HepG2 (cell line): ENCODE results near the gene C1GALT1. TPM values are rescaled to one million over a fixed set of nuclear protein-coding genes. Genes with fewer than 3 reads are reported as not detected.

Experiments
- ATAC-seq: fragments of 200-7000 bp; cut with Tn5 transposase; 3 replicates; pipeline ENCODE4 v1.9.1; 2020; ENCODE audit warnings: mild to moderate bottlenecking, moderate library complexity
- BruUV-seq: library from RNA; stranded (reverse); fragments of 400-500 nt; replicated peaks from 2 replicates; lab custom pipeline; 2021; lab: Mats Ljungman, UMichigan
- CTCF ChIA-PET: fragments of 300-600 bp; formaldehyde crosslinking; extraction: SDS; loops from one replicate; lab custom pipeline; 2021; ENCODE audit warnings: low total read pairs, inconsistent platforms, low intra/inter-chr PET ratio; lab: Yijun Ruan, JAX
- POLR2A ChIA-PET: fragments of 350-600 bp; sonication (Branson Sonifier 250); formaldehyde crosslinking; loops from one replicate; lab custom pipeline; 2020; ENCODE audit warnings: antibody characterized with exemption, inconsistent platforms; lab: Yijun Ruan, JAX
- DNase-seq: peaks from one replicate; pipeline ENCODE4 v3.0.0-alpha.2; 2015; ENCODE audit warnings: low spot score
- FAIRE-seq: peaks from 3 replicates; lab custom pipeline; 2011; peaks lifted over from hg19 to GRCh38; lab: Jason Lieb, UNC
- H2AFZ ChIP-seq: one replicate; pipeline ENCODE4 v1.6.1; 2011; ENCODE audit warnings: low read length, inconsistent platforms
- H3K27ac ChIP-seq: fragments of 300-600 bp; 3 replicates; pipeline ENCODE4 v1.8.0; 2011; ENCODE audit warnings: mixed run types, mild to moderate bottlenecking, mixed read lengths, low read length, inconsistent platforms; ENCODE audit not compliant: insufficient read depth; ENCODE audit errors: extremely low read length
- H3K27me3 ChIP-seq, 2 experiments: fragments of 200-600 bp in 1 of 2; 2 replicates in 1 of 2; 3 replicates in 1 of 2; pipeline versions ENCODE4 v1.6.0 to v1.8.0; 2011; ENCODE audit warnings: low read length in 2 of 2, mild to moderate bottlenecking in 2 of 2, moderate library complexity in 2 of 2, inconsistent platforms in 1 of 2; ENCODE audit not compliant: insufficient read depth in 2 of 2, control insufficient read depth in 1 of 2
- H3K36me3 ChIP-seq, 2 experiments: fragments of 200-600 bp in 1 of 2; replicated peaks in 1 of 2; 2 replicates in 1 of 2; 3 replicates in 1 of 2; pipeline versions ENCODE4 v1.5.1 to v1.8.0; 2011; ENCODE audit warnings: low read length in 2 of 2, inconsistent platforms in 1 of 2; ENCODE audit not compliant: insufficient read depth in 2 of 2, control insufficient read depth in 1 of 2
- H3K4me1 ChIP-seq: 2 replicates; pipeline ENCODE4 v1.5.1; 2012; ENCODE audit warnings: low read length, inconsistent platforms; ENCODE audit not compliant: insufficient read depth
- H3K4me2 ChIP-seq: 2 replicates; pipeline ENCODE4 v1.6.0; 2011; ENCODE audit warnings: low read depth, low read length, inconsistent platforms
- H3K4me3 ChIP-seq, 3 experiments: fragments of 200-600 bp in 1 of 3; sonication (generic), shearing (Covaris generic) in 1 of 3; replicated peaks in 1 of 3; 2 replicates each; pipeline ENCODE4 v1.5.1; 2011 to 2016; ENCODE audit warnings: low read length in 3 of 3, inconsistent platforms in 2 of 3, low read depth in 2 of 3, mild to moderate bottlenecking in 2 of 3, control low read depth in 1 of 3, mixed read lengths in 1 of 3; ENCODE audit not compliant: insufficient read depth in 1 of 3
- H3K79me2 ChIP-seq: one replicate; pipeline ENCODE4 v1.6.1; 2011; ENCODE audit warnings: low read length, inconsistent platforms; ENCODE audit not compliant: insufficient read depth
- H3K9ac ChIP-seq: 2 replicates; pipeline ENCODE4 v1.6.0; 2011; ENCODE audit warnings: mild to moderate bottlenecking, low read depth, low read length, inconsistent platforms; ENCODE audit not compliant: insufficient read depth
- H3K9me3 ChIP-seq: 2 replicates; pipeline ENCODE4 v1.5.1; 2012; ENCODE audit warnings: mild to moderate bottlenecking, low read length
- H4K20me1 ChIP-seq: 2 replicates; pipeline ENCODE4 v1.6.0; 2011; ENCODE audit warnings: inconsistent platforms, mild to moderate bottlenecking, low read length, moderate library complexity; ENCODE audit not compliant: insufficient read depth
- ARID2 ChIP-seq: sonication (generic); formaldehyde crosslinking; IDR thresholded peaks from 2 replicates; pipeline ENCODE4 v1.8.1; 2022; ENCODE audit warnings: mild to moderate bottlenecking, missing genetic modification reagents, borderline replicate concordance
- BRCA1 ChIP-seq: sonication (generic); formaldehyde crosslinking; IDR thresholded peaks from 2 replicates; pipeline ENCODE4 v1.4.0; 2020; ENCODE audit warnings: missing genetic modification reagents
- DPF2 ChIP-seq: sonication (generic); formaldehyde crosslinking; IDR thresholded peaks from 2 replicates; pipeline ENCODE4 v1.4.0; 2020; ENCODE audit warnings: mild to moderate bottlenecking, low read depth, missing genetic modification reagents, borderline replicate concordance
- DR1 ChIP-seq: sonication (generic); formaldehyde crosslinking; IDR thresholded peaks from 2 replicates; pipeline ENCODE4 v1.8.0; 2021; ENCODE audit warnings: mild to moderate bottlenecking, missing genetic modification reagents, inconsistent platforms
- FOXA3 ChIP-seq: IDR thresholded peaks from 2 replicates; pipeline ENCODE4 v1.6.1; 2016; ENCODE audit warnings: missing genetic modification reagents, missing compliant biosample characterization
- HES4 ChIP-seq: sonication (generic); formaldehyde crosslinking; IDR thresholded peaks from 2 replicates; pipeline ENCODE4 v1.9.0; 2021; ENCODE audit warnings: mild to moderate bottlenecking, missing genetic modification reagents, borderline replicate concordance
- IRF2 ChIP-seq: IDR thresholded peaks from 2 replicates; pipeline ENCODE4 v1.6.1; 2018; ENCODE audit warnings: missing genetic modification reagents, missing compliant biosample characterization
- MAFF ChIP-seq: IDR thresholded peaks from 2 replicates; pipeline ENCODE4 v1.6.1; 2011; ENCODE audit warnings: low read depth, low read length, improper control_type of control experiment
- MTA3 ChIP-seq: sonication (generic); formaldehyde crosslinking; IDR thresholded peaks from 2 replicates; pipeline ENCODE4 v1.4.0; 2020; ENCODE audit warnings: missing genetic modification reagents
- MXD4 ChIP-seq: IDR thresholded peaks from 2 replicates; pipeline ENCODE4 v1.6.1; 2016; ENCODE audit warnings: mild to moderate bottlenecking, missing biosample characterization, missing genetic modification reagents
- NR3C1 ChIP-seq: sonication (generic); formaldehyde crosslinking; IDR thresholded peaks from 2 replicates; pipeline ENCODE4 v1.4.0; 2020; ENCODE audit warnings: missing genetic modification reagents
- PLRG1 ChIP-seq: fragments of 450-650 bp; conservative IDR thresholded peaks from 2 replicates; pipeline ENCODE4 v1.6.1; 2016
- POGZ ChIP-seq: sonication (generic); formaldehyde crosslinking; IDR thresholded peaks from 2 replicates; pipeline ENCODE4 v1.4.0; 2020; ENCODE audit warnings: mild to moderate bottlenecking, missing genetic modification reagents
- POLR2AphosphoS2 ChIP-seq: IDR thresholded peaks from 2 replicates; pipeline ENCODE4 v1.6.1; 2011; ENCODE audit warnings: low read depth, low read length, improper control_type of control experiment
- RFX3 ChIP-seq: IDR thresholded peaks from 2 replicates; pipeline ENCODE4 v1.6.1; 2016; ENCODE audit warnings: missing biosample characterization, missing genetic modification reagents
- TEF ChIP-seq: sonication (generic); formaldehyde crosslinking; IDR thresholded peaks from 2 replicates; pipeline ENCODE4 v1.5.0; 2020; ENCODE audit warnings: missing genetic modification reagents
- TERF1 ChIP-seq: sonication (generic); formaldehyde crosslinking; IDR thresholded peaks from 2 replicates; pipeline ENCODE4 v1.8.0; 2022; ENCODE audit warnings: mild to moderate bottlenecking, missing genetic modification reagents, moderate library complexity
- ZNF121 ChIP-seq: sonication (generic); formaldehyde crosslinking; IDR thresholded peaks from 2 replicates; pipeline ENCODE4 v1.5.0; 2020; ENCODE audit warnings: mild to moderate bottlenecking, missing genetic modification reagents
- ZNF839 ChIP-seq: sonication (generic); formaldehyde crosslinking; IDR thresholded peaks from 2 replicates; pipeline ENCODE4 v1.4.0; 2020; ENCODE audit warnings: missing genetic modification reagents, mild to moderate bottlenecking, borderline replicate concordance
- ZNF841 ChIP-seq: sonication (generic); formaldehyde crosslinking; IDR thresholded peaks from 2 replicates; pipeline ENCODE4 v1.8.1; 2023; ENCODE audit warnings: missing genetic modification reagents, borderline replicate concordance
- WGBS: methylation state at CpG from one replicate; pipeline ENCODE4 v1.1.6; 2017; ENCODE audit warnings: low lambda C conversion rate; 5-methylcytosine and 5-hydroxymethylcytosine counted together
- in situ Hi-C: cut with HindIII; loops from 2 replicates; pipeline ENCODE4 v1.10.0; 2017; ENCODE audit warnings: low pct_unique_long_range_greater_than_20kb; ENCODE audit not compliant: extremely low pct_ligation_motif_present
- intact Hi-C: fragments of 100-400 bp; cut with micrococcal nuclease; formaldehyde crosslinking; loops from one replicate; pipeline ENCODE4 v1.10.0; 2022; ENCODE audit not compliant: unreplicated experiment
- polyA plus RNA-seq, 8 experiments: library from polyadenylated mRNA; depleted of rRNA in 3 of 8; stranded (reverse) in 7 of 8; unstranded in 1 of 8; fragments of >200 nt; fragmentation: Illumina TruSeq in 4 of 8; extraction: Trizol in 4 of 8; gene quantifications; 2 replicates each; pipeline versions ENCODE4 v1.2.1 to v1.2.3, GENCODE V29; 2011 to 2016; ENCODE audit warnings: low read depth in 4 of 8, missing spikeins in 1 of 8, mixed read lengths in 1 of 8; ENCODE audit not compliant: insufficient read depth in 1 of 8
- total RNA-seq, 5 experiments: library from RNA; depleted of rRNA; stranded (reverse); fragments of >200 nt; fragmentation: Illumina TruSeq; extraction: Trizol; gene quantifications; 2 replicates each; pipeline ENCODE4 v1.2.3, GENCODE V29; 2016; ENCODE audit warnings: low read depth in 1 of 5
- TF ChIP-seq, protein P1 (sequence below): IDR thresholded peaks from 2 replicates; pipeline ENCODE4 v1.6.1; 2016; ENCODE audit warnings: missing genetic modification reagents, missing compliant biosample characterization

Gene C1GALT1
- total and polyA plus RNA-seq, 2 of the 13 experiments (the other 11 are each of a cell fraction or from before 2014, with no cell fraction given): 57.1 to 65.9 TPM

GRCh38 chr7:7177044-7177517 is 5.3 kb upstream of the C1GALT1 start:
- Histone ChIP-seq H3K4me1 (peaks cover 86% of the 10 kb centered on the region), H3K4me2 (peak overlapping the region; percentile 49), H2AFZ (no peak overlapping the region), H3K27ac (peak overlapping the region; percentile 87), H3K79me2 (peaks cover 65% of the 10 kb centered on the region), H4K20me1 (no peaks in the 10 kb centered on the region), H3K27me3 (no peaks in the 10 kb centered on the region; a peak in 1 of 5 replicates), H3K4me3 (peak overlapping the region in 1 of 3 experiments; percentile 17; a peak in 1 of 6 replicates), H3K36me3 (no peaks in the 10 kb centered on the region), H3K9ac (peak overlapping the region; percentile 68), H3K9me3 (peaks cover 8% of the 10 kb centered on the region)
- ChIA-PET POLR2A (interaction anchor here (0.9 to 5.3 kb wide), 11 partner anchors 8 to 83 kb away, joined by 3 to 27 read pairs (median 4); no protein-coding TSS in a partner anchor), CTCF (no interaction called here)
- in situ Hi-C loops (no loop called here), intact Hi-C loops (loop anchor here (2.0 kb wide), 1 partner anchor 28 kb away; no protein-coding TSS in a partner anchor)
- FAIRE-seq (peak; percentile 56), DNase-seq (peak; percentile 99), ATAC-seq (peak; percentile 92)
- BruUV-seq: no TSS peak
- WGBS: 0% methylated on average over 1 of the region's 1 CpG
- peak; percentile 67; the same call in 1 of the 2 replicates for TF ChIP-seq IRF2
- peak; percentile 91 for TF ChIP-seq DPF2
- TF ChIP-seq DR1 (CRISPR knock-in tag): peak; percentile 59; the same call in 1 of the 2 replicates
- TF ChIP-seq POGZ (CRISPR knock-in tag): peak; percentile 95
- TF ChIP-seq MXD4 (CRISPR knock-in tag): no peak
- no peak for TF ChIP-seq ZNF839 (CRISPR knock-in tag)
- no peak for TF ChIP-seq MAFF
- TF ChIP-seq NR3C1: no peak
- TF ChIP-seq MTA3 (CRISPR knock-in tag): no peak
- no peak for TF ChIP-seq HES4 (CRISPR knock-in tag)
- no peak for TF ChIP-seq ZNF841 (CRISPR knock-in tag)
- TF ChIP-seq, protein P1, sequence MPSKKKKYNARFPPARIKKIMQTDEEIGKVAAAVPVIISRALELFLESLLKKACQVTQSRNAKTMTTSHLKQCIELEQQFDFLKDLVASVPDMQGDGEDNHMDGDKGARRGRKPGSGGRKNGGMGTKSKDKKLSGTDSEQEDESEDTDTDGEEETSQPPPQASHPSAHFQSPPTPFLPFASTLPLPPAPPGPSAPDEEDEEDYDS (CRISPR knock-in tag): peak; percentile 91
- no peak for TF ChIP-seq ARID2
- no peak for TF ChIP-seq RFX3 (CRISPR knock-in tag)
- TF ChIP-seq POLR2AphosphoS2: peak; percentile 83; the same call in 1 of the 2 replicates
- TF ChIP-seq FOXA3: peak; percentile 97
- no peak for TF ChIP-seq PLRG1
- no peak for TF ChIP-seq TERF1 (CRISPR knock-in tag)
- peak; percentile 70 for TF ChIP-seq ZNF121 (CRISPR knock-in tag)
- TF ChIP-seq TEF (CRISPR knock-in tag): no peak
- no peak for TF ChIP-seq BRCA1
